Tibial nerve (tissue), 3 donors: ENCODE results near the gene MRNIP.

Experiments used
- POLR2A ChIP-seq, 2 donors: fragments of 450-650 bp; IDR thresholded peaks; one replicate each; pipeline ENCODE4 v1.6.1; 2017; ENCODE audit warnings: antibody characterized with exemption in 2 of 2, mild to moderate bottlenecking in 2 of 2, moderate library complexity in 2 of 2
- TF ChIP-seq, protein P1 (sequence below), 5 experiments: fragments of 200-600 bp in 3 of 5; fragments of 450-650 bp in 2 of 5; sonication (generic) in 3 of 5; IDR thresholded peaks; one replicate each; pipeline ENCODE4 v1.5.1; 2016 to 2019; ENCODE audit warnings: antibody characterized with exemption in 5 of 5, mild to moderate bottlenecking in 3 of 5, moderate library complexity in 2 of 5

DNA sequence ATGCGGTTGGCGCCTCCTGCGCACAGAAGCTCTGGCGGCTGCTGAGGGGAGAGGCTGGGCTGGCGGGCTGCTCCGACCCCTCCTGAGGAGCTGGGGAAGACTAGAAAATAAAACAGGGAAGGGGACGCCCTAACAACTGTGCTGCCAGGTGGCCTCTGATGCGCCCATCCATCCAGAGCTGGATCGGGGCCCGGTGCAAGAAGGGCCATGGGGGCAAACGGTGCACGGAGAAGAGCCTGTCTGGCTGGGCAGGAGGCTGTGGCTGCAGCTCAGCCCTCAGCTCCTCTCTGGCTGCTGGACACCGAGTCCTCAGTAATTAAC is 21.0 kb upstream of the MRNIP start:
- TF ChIP-seq POLR2A (IDR thresholded peaks at IDR 0.05) = no peak
- TF ChIP-seq, protein P1, sequence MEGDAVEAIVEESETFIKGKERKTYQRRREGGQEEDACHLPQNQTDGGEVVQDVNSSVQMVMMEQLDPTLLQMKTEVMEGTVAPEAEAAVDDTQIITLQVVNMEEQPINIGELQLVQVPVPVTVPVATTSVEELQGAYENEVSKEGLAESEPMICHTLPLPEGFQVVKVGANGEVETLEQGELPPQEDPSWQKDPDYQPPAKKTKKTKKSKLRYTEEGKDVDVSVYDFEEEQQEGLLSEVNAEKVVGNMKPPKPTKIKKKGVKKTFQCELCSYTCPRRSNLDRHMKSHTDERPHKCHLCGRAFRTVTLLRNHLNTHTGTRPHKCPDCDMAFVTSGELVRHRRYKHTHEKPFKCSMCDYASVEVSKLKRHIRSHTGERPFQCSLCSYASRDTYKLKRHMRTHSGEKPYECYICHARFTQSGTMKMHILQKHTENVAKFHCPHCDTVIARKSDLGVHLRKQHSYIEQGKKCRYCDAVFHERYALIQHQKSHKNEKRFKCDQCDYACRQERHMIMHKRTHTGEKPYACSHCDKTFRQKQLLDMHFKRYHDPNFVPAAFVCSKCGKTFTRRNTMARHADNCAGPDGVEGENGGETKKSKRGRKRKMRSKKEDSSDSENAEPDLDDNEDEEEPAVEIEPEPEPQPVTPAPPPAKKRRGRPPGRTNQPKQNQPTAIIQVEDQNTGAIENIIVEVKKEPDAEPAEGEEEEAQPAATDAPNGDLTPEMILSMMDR (IDR thresholded peaks at IDR 0.05) = no peak
